GM21619 (cell line): ENCODE results near the gene KIAA1755.

ENCODE experiments used
- ATAC-seq: cut with Tn5 transposase; IDR thresholded peaks from one replicate; pipeline ENCODE4 v1.9.1; 2021; ENCODE audit not compliant: unreplicated experiment

Gene KIAA1755

DNA sequence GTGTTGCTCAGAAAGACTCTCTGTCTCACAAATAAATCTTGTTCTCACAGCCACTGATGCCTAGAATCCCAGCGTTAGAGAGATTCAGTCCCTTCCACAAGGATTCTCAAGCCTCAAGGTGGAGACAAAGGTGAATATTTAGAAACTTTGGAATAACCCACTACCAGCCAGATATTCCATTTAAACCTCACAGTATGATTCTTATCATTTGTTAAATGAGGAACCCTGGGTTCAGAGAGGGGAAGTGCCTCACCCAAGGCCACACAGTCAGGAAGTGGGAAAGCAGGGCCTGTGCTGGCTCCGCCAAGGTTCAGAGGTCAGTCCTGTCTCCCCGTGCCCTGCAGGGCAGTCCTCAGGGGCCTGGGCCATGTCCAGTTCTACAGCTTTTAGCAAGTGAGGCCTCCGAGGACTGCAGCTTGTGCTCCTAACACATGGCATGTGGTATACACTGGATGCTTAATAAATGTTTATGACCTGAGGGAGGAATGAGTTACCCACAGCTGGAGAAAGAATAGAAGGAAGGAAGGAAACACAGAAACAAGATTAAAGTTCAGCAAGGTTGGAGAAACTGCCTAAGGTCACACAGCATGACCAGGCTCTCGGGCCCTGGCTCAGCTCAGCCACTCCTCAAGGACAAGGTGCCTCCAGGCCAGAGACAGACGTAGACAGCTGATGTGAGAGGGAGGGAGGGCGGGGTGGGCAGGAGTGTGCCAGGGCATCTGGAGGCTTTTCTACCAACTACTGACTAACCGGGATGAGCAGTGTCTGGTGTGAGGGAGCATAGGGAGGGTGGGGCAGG is 91.5 kb downstream of the KIAA1755 start:
- ATAC-seq = no peak

DNA sequence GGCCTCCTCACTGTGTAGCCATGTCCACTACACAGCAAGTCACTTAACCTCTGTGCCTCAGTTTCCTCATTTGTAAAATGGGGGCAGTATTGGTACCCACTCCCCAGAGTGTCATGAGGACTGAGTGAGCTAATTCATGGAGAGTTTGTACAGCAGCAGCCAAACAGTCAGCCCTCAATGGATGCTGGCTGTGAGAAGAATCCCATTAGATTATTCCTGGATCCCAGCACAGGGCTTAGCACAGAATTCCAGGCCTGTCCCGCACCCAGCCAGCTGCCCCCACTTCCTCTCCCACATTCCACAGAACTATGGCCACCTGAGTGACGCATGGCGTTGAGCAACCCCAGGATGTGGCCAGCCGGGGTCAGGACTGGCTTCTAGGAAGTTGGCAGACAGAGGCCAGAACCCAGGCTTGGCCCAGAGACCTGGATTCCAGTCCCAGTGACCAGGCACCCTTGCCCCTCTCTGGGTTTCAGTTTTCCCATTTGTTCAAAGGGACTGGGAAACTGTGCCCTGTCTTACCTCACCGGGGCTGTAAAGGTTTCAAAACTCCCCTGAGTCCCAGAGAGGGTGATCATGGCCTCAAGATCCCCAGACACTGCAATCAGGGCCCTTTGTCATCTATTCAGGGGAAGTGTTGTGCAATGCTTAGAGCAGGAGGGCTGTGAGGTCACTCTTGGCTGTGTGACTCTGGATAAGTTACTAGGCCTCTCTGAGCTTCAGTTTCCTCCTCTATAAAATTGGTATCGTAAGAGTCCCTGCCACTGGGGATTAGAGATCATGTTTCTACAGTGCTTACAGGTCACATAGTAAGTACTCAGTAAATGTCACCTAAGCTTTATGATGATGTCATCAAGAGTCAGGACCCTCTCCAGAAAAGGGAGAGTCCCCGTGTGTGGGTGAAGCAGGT is 92.4 kb downstream of the KIAA1755 start:
- ATAC-seq = no peak

DNA sequence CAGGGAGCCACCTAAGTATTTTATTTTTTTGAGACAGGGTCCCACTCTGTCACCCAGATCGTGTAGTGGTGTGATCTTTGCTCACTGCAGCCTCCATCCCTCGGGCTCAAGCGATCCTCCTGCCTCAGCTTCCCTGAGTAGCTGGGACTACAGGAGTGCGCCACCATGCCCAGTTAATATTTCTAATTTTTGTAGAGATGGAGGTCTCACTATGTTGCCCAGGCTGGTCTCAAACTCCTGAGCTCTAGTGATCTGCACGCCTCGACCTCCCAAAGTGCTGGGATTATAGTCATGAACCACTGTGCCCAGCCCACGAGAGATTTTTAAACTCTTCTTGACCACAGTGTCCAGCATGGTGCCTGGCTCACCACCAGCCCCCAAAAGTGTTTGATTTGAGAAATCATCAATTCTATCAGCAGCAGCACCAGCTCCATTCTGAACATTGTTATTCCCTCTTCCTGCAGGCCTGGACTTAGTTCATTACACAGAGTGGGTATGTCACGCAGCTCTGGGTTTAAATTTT is 93.1 kb downstream of the KIAA1755 start:
- ATAC-seq = no peak

DNA sequence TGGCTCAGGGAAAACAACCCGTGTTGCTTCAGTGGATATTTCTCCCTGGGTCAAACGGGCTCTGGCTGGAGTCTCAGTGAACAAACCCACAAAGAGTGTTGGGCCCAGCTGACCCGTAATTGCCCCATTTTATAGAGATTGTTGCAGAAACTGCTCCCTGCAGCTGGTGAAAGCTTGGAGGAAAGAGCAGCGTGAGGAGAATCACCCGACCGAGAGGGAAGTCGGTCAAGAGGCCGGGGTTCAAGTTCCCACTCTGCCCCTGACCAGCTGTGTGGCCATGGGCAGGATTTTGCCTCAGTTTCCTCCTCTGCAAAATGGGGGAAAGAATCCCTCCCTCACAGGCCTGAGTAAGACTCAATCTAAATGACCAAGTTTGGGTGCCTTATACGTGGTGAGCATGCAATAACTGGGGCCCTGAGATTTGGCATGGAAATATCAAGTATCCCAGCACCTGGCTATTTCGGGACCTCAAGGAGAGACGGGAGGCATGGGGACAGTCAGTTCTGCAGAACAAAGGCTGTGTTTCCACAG is 93.8 kb downstream of the KIAA1755 start:
- ATAC-seq = no peak

DNA sequence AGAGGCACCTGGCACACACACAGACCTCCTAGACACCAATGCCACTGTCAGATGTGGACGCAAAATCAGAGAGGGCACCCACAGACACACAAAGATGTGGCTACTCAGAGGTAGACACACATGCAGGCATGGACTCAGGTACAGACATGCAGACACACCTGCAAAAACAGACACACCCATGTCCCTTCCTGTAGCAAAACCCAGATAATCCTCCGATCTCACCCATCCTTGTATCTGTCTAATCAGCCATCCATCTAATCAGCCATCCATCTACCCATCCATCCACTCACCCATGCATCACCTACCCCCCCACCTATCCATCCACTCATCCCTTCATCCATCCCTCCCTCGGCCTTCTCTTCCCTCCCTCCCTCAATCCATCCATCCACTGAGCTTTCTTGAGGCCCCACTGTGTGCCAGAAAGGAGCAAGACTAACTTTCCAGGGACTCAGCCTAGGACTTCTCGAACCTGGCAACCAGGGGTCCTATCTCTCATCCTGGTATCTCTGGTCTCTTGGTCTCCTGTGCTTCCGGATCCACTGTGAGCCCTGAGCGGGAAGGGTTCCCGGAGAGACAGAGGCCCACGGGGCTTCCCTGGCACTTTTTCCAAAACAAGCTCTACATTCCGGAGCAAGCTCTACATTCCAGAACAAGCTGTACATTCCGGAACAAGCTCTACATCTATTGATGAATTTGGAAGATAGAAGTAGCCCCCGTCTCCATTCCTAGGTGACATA is 94.4 kb downstream of the KIAA1755 start:
- no peak for ATAC-seq

DNA sequence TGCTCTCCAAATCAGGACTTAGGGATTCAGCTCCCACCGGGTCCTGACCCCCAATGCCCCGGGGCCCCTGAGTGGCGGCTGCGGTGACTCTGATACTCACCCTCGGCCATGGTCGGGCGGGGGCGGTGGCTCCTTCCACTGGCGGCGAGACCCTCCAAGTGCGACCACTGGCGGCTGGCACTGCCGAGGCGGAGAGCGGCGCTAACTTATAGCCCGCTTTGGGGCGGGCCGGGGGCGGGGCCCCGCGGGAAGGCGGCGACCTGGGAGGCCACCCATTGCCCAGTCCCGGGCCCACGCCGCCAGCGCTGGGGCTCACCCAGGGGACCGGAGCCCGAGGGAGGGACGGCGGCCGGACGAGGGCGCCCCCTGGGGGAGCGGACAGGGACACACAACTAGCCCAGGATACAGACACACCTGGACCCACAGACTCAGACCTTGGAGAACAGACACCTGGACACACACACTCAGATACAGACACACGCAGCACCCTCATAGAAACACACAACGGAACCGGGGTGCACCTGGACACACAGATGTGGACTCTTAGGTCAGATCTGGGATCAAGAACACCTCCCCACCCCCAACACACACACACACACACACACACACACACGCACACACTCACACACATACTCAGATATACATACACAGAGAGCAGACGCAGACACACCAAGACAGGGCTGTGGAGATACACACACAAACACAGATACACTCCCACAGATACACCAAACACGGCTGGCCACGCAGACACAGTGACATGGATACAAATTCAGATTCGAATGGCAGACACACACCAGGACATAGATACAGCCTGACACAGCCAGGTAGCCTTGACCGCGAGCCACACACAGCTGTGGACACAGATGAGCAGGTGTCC is 95.2 kb downstream of the KIAA1755 start, which contains the start of gene TGM2:
TSS of gene TGM2 (minus strand) at position 182 of the 877 bp plus-strand sequence. CDS start at position 110, 72 bp downstream.
- ATAC-seq = no peak

DNA sequence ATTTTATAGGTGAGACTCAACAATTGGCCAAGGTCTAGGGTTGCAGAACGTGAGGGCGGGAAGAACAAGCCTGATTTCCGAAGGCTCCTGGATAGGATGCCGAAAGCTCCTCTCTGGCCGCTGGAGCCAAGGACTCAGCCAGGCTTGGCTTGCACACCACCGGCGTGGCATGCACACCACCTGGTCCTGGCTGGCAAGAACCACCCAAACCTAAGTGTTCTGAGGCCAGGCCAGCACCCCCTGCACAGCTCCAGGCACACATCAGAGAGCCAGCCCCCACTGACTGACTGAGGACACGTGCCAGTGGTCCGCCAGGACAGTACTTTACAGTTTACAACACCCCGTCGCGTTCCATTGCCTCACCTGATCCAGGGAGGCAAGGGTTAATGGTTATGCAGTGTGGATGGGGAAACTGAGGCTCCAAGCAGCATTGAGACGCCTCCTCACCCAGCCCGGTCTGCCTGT is 95.9 kb downstream of the KIAA1755 start:
- ATAC-seq = no peak

DNA sequence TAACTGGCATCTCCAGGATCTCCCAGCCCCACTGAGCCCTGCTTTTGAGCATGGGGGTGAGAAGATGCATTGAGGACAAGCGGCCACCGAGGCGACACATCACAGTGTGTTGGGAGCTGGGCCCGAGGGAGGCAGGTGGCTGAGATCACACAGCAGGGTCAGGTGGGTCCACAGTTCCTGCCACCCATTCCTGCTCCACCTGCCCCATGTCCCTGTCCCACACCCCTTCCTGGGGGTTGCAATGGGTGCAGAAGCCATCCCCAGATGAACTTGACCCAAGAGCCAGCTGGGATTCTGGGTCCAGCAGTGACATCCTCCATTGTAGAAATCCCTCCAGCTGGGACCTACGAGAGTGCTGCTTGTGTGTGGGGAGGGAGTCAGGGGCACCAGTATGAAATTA is 96.5 kb downstream of the KIAA1755 start:
- no peak for ATAC-seq

DNA sequence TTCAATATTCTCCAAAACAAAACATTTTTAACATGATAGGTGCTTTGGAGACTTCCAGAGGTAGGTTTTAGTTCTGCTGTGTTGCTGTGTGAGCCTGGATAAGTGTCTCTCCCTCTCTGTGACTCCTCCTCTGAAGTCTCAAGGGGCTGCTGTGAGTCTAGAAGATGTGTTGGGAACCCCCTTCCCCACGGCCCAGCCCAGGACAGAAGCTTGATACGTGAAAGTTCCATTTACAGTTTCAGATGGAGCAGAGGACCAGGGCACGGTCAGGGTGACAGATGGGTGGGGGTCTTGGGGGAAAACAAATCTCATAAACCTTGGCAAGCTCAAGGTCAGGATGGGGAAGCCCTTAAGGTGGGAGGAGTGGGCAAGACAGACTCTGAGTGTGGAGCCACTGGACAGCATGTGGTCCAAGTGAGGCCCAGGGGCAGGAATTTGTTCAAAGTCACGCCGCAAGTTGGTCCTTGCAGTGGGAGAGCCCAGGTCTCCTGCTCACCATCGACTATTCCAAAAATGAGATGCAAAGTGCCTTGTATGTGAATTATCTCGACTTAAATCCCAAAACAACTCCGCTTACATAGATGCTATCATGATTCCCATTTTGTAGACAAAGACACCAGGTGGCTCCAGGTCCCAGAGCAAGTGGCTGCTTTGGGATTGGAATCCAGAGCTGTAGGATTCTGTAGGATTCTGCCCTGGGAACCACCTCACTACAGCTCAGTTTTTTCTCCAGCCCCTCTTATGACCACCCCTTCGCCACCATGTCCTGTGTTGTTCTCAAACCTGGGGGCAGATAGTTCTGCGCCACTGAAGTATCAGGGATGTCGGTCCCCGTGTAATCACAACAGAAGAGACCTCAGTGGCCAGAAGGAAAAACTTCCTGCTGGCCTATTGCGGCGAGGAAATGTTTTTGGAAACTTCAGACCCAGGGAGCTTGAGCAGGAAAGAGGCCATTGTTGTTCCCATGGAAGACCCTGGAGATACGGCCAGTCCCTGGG is 97.4 kb downstream of the KIAA1755 start:
- ATAC-seq = no peak

DNA sequence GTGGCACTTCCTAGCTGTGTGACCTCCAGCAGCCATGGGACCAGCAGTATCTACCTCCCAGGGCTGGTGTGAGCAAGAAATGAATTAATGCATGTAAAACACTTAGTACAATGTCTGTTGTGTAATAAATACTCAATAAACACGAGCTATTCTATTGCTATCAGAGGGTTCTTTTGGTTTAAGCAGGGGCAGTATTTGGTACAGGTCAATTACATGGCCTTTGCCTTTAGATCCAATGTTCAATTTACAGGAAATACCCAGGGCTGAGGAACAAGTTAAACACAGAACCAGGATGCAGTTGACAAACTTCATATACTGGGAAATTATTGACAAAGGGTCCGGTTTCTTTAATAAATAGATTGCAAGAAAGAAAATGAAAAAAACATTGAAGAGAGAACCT is 98.4 kb downstream of the KIAA1755 start:
- no peak for ATAC-seq

DNA sequence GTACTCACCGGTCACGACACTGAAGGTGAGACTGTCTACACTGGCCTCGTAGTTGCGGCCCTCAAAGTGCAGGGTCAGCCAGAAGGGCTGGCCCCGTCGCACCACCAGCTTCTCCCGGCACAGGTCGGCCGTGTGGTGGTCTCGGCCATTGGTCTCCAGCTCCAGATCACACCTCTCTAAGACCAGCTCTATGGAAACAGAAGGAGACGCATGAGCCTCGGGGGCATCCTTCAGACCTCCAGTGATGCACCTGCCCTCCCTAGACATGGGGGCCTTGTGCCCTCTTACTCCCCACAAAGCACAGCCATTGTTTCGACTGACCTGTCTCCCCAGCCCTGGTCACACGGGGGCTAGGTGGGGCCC is 99.1 kb downstream of the KIAA1755 start:
- ATAC-seq = no peak
